Brain microvascular endothelial cell (primary cell): ENCODE results near the gene B3GNT4.

ENCODE experiments used
- DNase-seq: peaks from one replicate; pipeline ENCODE4 v3.0.0-alpha.2; 2020
- H3K27ac ChIP-seq: fragments of 250-450 bp; sonication (Bioruptor Pico); 2 replicates; pipeline ENCODE4 v1.5.1; 2020; ENCODE audit warnings: mild to moderate bottlenecking, moderate library complexity
- H3K27me3 ChIP-seq: fragments of 250-450 bp; sonication (Bioruptor Pico); replicated peaks from 2 replicates; pipeline ENCODE4 v1.5.1; 2020; ENCODE audit warnings: mild to moderate bottlenecking
- H3K36me3 ChIP-seq: fragments of 250-450 bp; sonication (Bioruptor Pico); replicated peaks from 2 replicates; pipeline ENCODE4 v1.5.1; 2020; ENCODE audit warnings: mild to moderate bottlenecking
- H3K4me3 ChIP-seq: 2 replicates; pipeline ENCODE4 v1.5.1; 2011; ENCODE audit warnings: low read depth, mild to moderate bottlenecking, control low read depth, low read length, moderate library complexity
- CTCF ChIP-seq: IDR thresholded peaks from 2 replicates; pipeline ENCODE4 v1.5.1; 2011; ENCODE audit warnings: low read depth, mild to moderate bottlenecking, moderate library complexity, low read length, control low read depth, inconsistent platforms; ENCODE audit errors: missing control alignments
- in situ Hi-C: cut with HindIII; loops from 2 replicates; pipeline ENCODE4 v1.10.0; 2017; ENCODE audit warnings: low sequenced_read_pairs, low pct_ligation_motif_present

B3GNT4 gene

GRCh38 chr12:122184517-122184916, 19.0 kb upstream of the B3GNT4 start:
- H3K27ac ChIP-seq = no peak overlapping the region
- TF ChIP-seq CTCF = no peak
- H3K27me3 ChIP-seq = no peaks in the 10 kb centered on the region
- H3K4me3 ChIP-seq = no peak overlapping the region
- in situ Hi-C loops = no loop called here
- no peaks in the 10 kb centered on the region for H3K36me3 ChIP-seq
- DNase-seq = no peak

GRCh38 chr12:122185079-122185478, 18.4 kb upstream of the B3GNT4 start:
- in situ Hi-C loops = no loop called here
- no peak overlapping the region for H3K27ac ChIP-seq
- TF ChIP-seq CTCF = no peak
- DNase-seq = no peak
- H3K36me3 ChIP-seq = no peaks in the 10 kb centered on the region
- no peak overlapping the region for H3K4me3 ChIP-seq
- H3K27me3 ChIP-seq = no peaks in the 10 kb centered on the region

GRCh38 chr12:122185494-122186082, 17.9 kb upstream of the B3GNT4 start:
- Histone ChIP-seq H3K27ac (no peak overlapping the region), H3K36me3 (no peaks in the 10 kb centered on the region), H3K27me3 (no peaks in the 10 kb centered on the region), H3K4me3 (no peak overlapping the region)
- DNase-seq = no peak
- in situ Hi-C loops = no loop called here
- TF ChIP-seq CTCF = no peak

GRCh38 chr12:122187466-122187865, 16.0 kb upstream of the B3GNT4 start:
- TF ChIP-seq CTCF = no peak
- no peak overlapping the region for H3K4me3 ChIP-seq
- in situ Hi-C loops = no loop called here
- no peak overlapping the region for H3K27ac ChIP-seq
- no peaks in the 10 kb centered on the region for H3K27me3 ChIP-seq
- DNase-seq = no peak
- no peaks in the 10 kb centered on the region for H3K36me3 ChIP-seq

- no peak for TF ChIP-seq CTCF
- H3K27ac ChIP-seq = no peak overlapping the region
- no peaks in the 10 kb centered on the region for H3K27me3 ChIP-seq
- no peak for DNase-seq
- in situ Hi-C loops = no loop called here
- H3K36me3 ChIP-seq = no peaks in the 10 kb centered on the region
- no peak overlapping the region for H3K4me3 ChIP-seq
These were observed 13.7 kb upstream of the B3GNT4 start for GRCh38 chr12:122189626-122190475.
